UCSD-AML1 (cell line): ENCODE results near the gene SLC25A25.

Experiments used
- DNase-seq: peaks from one replicate; lab custom pipeline; 2025; ENCODE audit not compliant: unreplicated experiment; lab: John Stamatoyannopoulos, UW

SLC25A25 gene

GRCh38 chr9:128072144-128073021, 4.4 kb downstream of the SLC25A25 start:
- peak; percentile 60 for DNase-seq

GRCh38 chr9:128073253-128073886, 5.3 kb downstream of the SLC25A25 start:
- no peak for DNase-seq

- DNase-seq = no peak
Measured at GRCh38 chr9:128077847-128078503, 9.9 kb downstream of the SLC25A25 start.

- DNase-seq = no peak
Measured at GRCh38 chr9:128078504-128079434, 10.7 kb downstream of the SLC25A25 start.

- no peak for DNase-seq
Measured at GRCh38 chr9:128080206-128080605, 12.2 kb downstream of the SLC25A25 start.

GRCh38 chr9:128081056-128081455, 13.0 kb downstream of the SLC25A25 start:
- DNase-seq = no peak

- no peak for DNase-seq
Measured at GRCh38 chr9:128082151-128082550, 14.1 kb downstream of the SLC25A25 start.

- DNase-seq = no peak
Measured at GRCh38 chr9:128084746-128085145, 16.7 kb downstream of the SLC25A25 start.

- DNase-seq = no peak
Measured at GRCh38 chr9:128085943-128086342, 17.9 kb downstream of the SLC25A25 start.

GRCh38 chr9:128087262-128087661, 19.2 kb downstream of the SLC25A25 start:
- no peak for DNase-seq

GRCh38 chr9:128088253-128088945, 20.4 kb downstream of the SLC25A25 start:
- DNase-seq = no peak

GRCh38 chr9:128089299-128089698, 21.3 kb downstream of the SLC25A25 start:
- no peak for DNase-seq

GRCh38 chr9:128091144-128091543, 23.1 kb downstream of the SLC25A25 start:
- DNase-seq = no peak

GRCh38 chr9:128091571-128091970, 23.5 kb downstream of the SLC25A25 start:
- peak; percentile 46 for DNase-seq

- no peak for DNase-seq
Measured at GRCh38 chr9:128092199-128092977, 24.4 kb downstream of the SLC25A25 start.

GRCh38 chr9:128093011-128093410, 25.0 kb downstream of the SLC25A25 start:
- no peak for DNase-seq

GRCh38 chr9:128094166-128094949, 26.3 kb downstream of the SLC25A25 start:
- peak; percentile 86 for DNase-seq

GRCh38 chr9:128094950-128095544, 27.0 kb downstream of the SLC25A25 start:
- no peak for DNase-seq
